ENCODE results near the gene SETBP1.

The SETBP1 gene

DNA sequence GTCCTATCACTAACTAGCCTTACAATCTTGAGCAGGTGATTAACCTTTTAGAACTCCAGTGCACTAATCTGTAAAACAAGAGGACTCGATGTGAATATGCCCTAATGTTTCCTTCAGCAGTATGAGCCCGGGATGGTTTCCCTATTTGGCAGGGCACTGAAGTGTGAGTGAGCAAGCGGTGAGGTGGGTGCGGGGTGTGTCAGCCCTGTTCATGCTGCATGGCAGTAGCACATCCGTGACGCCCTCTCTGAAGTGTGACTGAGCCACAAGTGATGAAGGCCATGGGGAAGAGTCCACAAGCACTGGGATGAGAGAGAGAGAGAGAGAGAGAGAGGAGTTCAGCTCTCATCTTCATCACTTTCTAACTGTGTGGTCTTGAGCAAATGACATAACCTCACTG is 168.7 kb downstream of the SETBP1 start:
- DNase-seq: no peak

DNA sequence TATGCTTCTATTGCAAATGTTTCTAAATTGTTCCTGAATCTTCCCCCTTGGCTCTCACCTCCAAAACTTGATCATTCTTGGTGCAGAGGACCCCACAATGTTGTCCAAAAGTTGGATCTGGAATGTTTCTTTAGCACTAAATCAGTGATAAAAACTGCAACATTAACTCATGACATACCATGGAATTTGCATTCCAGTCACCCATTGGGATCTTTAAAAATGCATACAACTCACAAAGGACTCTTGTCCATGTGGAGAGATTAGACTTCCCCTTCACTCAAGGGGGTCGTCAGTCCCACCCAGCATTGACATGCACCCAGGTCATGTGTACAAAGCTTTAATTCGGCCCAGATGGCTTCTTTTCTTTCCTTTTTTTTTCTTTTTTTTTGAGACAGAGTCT is 169.3 kb downstream of the SETBP1 start:
- no peak for DNase-seq

DNA sequence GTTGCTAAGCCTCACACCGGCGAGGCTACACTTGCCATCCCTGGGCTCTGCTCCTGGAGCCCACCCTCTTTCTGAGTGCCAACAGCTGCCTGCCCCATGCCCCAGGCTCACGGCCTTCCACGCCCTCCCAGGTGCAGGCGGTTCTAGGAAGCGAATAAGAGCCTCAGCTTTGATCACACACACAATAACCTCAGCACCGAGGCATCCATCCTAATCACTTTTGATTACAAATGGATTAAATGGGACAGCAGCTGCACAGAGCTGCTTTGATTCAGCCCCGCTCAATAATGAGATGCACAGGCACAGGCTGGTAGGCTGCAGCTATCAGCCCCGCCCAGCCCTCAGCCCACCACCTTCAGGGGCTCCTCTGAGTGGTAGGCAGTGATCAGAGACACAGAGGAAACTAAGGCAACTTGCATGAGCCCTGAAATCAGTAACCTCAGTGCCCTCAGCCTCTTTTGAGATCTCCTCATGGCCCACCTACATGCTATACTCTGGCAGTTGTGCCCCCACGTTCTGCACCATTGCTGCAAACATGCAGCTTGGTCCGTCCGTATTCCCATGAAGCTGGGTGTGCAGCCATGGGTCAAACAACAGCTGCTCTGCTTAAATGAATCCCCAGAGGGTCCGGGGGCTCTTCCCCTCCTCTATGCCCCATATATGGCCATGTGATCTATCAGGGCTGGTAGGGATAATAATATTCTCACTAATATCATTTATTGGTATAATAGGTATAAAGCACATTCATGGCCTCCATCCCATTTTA is 171.4 kb downstream of the SETBP1 start:
- DNase-seq: no peak

DNA sequence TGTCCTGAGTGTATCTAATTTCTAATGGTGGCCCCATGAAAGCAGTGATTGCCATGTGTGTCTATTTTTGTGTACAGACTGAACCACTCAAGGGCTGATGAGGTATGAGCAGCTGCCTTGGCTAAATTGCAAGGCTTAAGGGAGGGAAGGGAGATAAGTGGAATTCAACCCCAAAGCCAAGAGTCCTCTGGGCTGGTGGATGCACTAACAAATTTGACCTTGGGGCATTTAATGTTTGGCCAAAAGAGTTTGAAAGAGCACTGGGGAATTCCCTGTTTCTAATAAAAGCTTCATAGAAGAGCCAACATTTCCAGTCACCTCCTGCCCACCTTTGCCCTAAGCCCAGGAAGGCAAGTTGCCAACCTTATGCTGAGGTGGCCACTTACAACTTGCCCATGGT is 172.1 kb downstream of the SETBP1 start:
- no peak for DNase-seq

DNA sequence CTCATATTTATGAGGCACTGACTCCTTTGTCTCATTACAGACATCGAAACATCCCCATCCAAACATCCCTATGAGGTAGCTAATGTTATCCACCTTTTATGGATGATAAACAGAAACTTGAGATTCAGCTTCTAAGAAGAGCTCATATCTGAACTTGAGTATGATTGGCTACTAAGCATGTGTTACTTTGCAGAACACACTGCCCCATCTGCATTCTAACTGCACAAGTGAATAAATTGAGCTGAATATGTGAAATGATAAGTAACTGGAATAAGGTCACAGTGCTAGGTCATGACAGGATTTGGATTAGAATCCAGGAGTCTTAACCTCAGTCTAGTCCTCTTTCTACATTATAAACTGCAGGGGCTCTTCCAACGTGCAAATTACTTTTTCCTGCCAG is 172.7 kb downstream of the SETBP1 start:
- no peak for DNase-seq

DNA sequence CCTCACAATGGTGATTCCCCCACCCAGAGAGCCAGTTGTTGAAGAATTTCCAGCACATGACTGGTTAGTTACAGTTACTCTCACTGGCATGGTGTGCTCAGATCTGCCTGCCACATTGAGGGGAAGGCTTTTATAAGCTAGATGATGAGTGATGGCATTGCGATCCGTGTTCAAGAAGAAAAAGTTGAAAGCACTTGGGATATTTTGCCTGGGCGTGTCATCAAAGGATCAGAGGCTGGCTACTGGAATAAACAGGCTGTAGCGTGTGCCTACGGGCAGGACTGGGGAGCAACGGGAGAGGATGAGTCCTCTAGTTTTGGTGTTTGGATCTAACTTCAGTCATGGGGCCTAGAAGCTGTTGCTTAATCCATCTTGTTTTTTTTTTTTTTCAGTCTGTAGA is 175.0 kb downstream of the SETBP1 start:
- no peak for DNase-seq

DNA sequence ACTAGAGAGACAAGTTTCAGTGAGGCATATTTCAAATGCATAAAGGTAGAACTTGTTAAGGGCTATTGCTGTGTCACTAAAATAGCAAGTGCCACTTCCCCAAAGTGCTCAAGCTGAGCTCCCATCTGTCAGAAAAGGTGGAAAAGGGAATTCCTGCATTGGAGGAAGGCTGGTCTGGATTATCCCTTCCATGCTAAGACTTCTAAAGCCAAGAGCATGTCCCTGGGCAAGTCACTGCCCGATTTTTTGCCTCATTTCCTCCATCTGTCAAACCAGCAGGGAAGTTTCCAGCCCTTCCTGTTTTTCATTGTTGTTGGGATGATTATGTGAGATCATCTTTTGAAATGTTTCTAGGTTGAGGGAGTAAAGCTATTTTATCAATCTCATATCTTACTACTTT is 175.5 kb downstream of the SETBP1 start:
- no peak for DNase-seq

GRCh38 chr18:44857081-44857480 is 176.4 kb downstream of the SETBP1 start:
- DNase-seq: no peak

- no peak for DNase-seq
Observed at GRCh38 chr18:44857744-44858491, 177.2 kb downstream of the SETBP1 start.

GRCh38 chr18:44859263-44859662 is 178.6 kb downstream of the SETBP1 start:
- DNase-seq: no peak

DNA sequence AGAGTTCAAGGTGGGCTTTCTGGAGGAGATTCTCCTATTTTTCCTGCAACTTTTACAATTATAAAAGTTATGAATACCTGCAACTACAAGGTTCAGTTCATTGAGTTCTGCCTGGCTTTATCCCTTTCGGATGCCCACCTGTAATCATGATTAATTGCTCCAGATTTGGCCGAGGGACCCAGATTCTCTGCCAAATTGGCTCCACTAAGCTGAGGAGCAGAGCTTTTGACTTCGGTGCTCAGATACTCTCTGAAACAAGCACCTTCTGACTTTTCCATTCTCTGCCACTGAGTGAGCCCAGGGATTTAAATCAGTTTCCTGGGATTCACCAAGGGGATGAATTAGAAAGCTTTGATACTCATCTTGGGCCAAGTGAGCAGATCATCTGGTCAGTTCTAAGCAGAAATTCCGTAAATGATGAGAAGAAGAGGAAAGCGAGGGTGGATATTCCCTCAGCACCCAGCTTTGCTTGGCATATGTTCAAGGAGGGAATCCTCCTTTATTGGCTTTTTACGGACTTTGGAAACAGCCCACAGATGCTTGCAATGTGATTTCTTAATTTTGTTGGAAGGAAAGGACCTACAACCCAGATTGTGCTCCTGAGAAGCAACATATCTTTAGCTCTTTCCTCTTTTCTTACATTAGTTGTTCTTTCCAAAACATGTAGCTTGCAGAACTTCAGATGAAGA is 179.2 kb downstream of the SETBP1 start:
- DNase-seq: no peak

- no peak for DNase-seq
Observed at GRCh38 chr18:44862112-44862511, 181.4 kb downstream of the SETBP1 start.

DNA sequence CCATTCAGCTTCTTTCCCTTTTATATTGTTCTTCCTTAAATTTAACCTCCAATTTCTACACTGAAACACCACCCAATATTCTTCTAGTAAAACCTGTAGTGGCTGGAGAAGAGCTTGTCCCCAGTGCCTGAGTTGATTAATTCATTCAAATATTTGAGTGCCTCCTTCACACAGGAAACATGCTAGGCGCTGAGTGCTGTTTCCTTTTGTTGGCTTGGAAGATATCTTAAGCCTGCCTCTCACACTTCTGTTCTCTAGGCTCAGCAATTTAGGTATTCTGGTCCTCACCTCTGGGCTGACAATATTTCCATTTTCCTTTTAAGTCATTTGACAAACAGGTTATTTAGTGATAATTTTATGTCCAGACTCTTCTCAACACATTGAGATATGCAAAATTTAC is 185.4 kb downstream of the SETBP1 start:
- no peak for DNase-seq

- no peak for DNase-seq
Observed at GRCh38 chr18:44869533-44869932, 188.8 kb downstream of the SETBP1 start.

- DNase-seq: no peak
Observed at GRCh38 chr18:44870631-44871502, 190.2 kb downstream of the SETBP1 start.

DNA sequence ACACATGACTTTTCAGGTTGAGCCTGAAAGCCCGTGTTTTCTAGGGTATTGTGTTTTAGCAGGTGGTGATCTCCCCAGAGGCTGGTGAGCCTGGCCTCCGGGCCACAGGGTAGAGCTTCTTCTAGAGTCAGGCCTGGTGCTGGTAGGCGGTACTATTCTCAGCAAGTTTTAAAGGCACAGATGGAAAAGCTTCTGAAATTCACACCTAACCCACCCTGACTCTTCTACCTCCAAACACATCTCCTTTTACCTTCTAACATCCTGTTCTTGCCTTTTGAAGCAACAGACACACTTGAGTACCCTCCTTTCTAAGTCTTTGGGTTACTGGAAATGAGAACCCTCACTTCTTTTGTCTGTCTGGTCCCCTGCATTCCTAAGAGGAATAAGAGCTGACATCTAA is 191.1 kb downstream of the SETBP1 start:
- no peak for DNase-seq

GRCh38 chr18:44876024-44876423 is 195.3 kb downstream of the SETBP1 start:
- no peak for DNase-seq

- no peak for DNase-seq
Observed at GRCh38 chr18:44876755-44877154, 196.1 kb downstream of the SETBP1 start.

DNA sequence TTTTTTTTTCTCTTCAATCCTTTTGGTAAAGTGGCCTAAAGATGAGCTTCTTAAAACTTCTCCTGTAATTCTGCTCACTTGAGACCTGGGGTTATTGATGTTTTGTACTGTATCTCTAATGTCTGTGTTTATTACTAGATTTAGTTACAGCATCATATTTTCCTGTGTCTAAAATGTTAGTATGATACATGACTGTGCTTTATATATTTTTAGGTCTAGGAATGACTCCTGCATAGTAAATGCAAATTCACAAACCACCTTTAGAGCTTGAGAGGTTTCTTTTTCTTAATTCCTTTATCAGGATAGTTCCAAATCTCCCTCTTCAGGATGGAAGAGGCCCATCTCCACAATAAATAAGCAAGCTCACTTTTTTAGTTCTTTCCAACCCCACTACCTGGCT is 197.6 kb downstream of the SETBP1 start:
- no peak for DNase-seq

DNA sequence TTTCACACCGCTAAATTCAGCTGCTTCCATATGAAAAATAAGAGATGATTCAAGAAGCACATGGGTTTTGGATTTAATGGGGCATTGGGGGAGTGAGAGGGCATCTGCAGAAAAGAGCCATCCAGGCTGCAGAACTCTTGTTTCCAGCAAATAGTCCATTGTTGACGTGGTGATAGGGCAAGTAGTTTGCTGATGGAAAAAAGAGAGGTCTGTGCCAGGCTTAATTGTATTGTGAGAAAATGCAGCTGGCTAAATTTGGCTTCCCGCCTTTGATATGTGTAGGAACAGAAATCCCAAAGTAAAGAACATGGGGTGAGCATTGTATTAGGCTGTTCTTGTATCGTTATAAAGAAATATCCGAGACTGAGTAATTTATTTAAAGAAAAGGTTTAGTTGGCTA is 199.5 kb downstream of the SETBP1 start:
- no peak for DNase-seq

DNA sequence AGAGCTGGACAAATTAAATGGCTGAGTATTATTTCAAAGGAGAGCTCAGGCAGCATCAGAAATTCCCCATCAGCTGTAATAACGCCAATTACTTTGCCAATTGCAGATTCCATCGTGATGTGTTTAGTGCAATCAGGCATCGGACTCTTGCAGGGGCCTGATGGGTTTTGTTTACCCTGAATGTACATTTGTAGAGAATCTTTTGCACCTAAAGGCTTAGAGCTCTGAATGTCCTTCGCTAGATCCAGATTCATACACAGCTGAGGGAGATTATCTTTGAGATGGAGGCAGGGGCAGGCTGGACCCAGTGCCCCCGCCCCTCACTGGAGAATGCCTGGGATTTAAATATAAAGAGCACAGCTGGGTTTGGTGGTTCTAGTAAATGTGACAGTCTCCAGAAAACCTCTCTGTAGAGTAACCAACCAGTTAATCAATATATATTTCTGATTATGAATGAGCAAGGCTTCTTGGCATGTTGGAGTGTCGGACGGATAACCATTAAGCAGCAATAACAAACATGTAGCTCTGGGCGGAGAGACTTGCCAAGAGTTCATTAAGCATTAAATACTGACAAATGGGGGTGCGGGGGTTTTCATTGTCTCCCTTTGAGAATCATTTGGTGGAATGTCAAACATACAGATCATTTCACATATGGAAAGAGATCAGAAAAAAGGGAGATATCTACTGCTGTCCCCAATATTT is 200.9 kb downstream of the SETBP1 start:
- DNase-seq: no peak

DNA sequence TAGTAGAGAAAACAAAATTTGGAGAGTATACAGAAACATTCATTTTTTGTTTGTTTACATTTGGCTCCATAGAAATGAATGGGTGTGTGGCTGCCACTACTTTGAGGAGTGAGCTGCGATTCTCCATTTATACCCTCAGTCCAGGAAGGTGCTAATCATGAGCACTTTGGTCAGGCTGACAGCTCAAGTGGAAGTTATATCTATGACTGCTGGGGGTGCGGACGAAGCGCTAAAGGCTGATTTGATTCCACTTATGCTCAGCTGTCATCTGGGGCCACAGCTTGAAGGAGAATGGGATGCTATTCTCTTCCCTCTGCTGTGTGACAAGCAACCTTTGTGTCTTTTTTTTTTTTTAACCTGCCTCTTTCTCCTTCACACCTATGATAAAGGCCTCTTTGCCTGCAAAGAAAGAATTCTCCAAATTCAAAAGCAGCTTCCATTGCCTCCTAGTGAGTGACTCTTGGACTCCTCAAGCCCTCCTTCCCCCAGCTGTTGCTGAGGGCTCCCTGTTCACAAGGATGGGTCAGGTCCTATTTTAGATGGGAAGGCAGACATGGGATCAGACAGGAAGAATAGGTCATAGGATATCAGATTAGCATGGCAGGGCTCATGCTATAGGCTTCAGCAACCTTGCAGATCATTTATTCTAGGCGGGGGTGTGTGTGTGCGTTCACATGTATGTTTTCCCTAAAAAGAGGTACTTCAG is 201.6 kb downstream of the SETBP1 start:
- no peak for DNase-seq
